Fibroblast of lung (primary cell): Measurements from ENCODE around the gene GPER1. TPM values are rescaled to one million over a fixed set of nuclear protein-coding genes. Genes with fewer than 3 reads are reported as not detected.
A peak's percentile ranks its signal among the peaks of the same experiment; 100 is the strongest.

ENCODE experiments used
- DNase-seq, 2 donors: peaks; one replicate each; pipeline versions ENCODE4 v3.0.0 to v3.0.0-alpha.2; 2010; ENCODE audit warnings: low read depth in 2 of 2
- H2AFZ ChIP-seq: 2 replicates; pipeline ENCODE4 v1.5.1; 2012; ENCODE audit warnings: low read length, control low read depth, inconsistent platforms
- H3K27ac ChIP-seq: 2 replicates; pipeline ENCODE4 v1.5.1; 2011; ENCODE audit warnings: low read length, control low read depth; ENCODE audit not compliant: insufficient read depth
- H3K27me3 ChIP-seq: 2 replicates; pipeline ENCODE4 v1.5.1; 2011; ENCODE audit warnings: mild to moderate bottlenecking, low read length; ENCODE audit not compliant: control insufficient read depth, insufficient read depth
- H3K36me3 ChIP-seq: 2 replicates; pipeline ENCODE4 v1.5.1; 2011; ENCODE audit warnings: low read length; ENCODE audit not compliant: control insufficient read depth, insufficient read depth
- H3K4me1 ChIP-seq: 2 replicates; pipeline ENCODE4 v1.5.1; 2011; ENCODE audit warnings: low read length; ENCODE audit not compliant: control insufficient read depth, insufficient read depth; ENCODE audit errors: extremely low read depth
- H3K4me2 ChIP-seq: 2 replicates; pipeline ENCODE4 v1.5.1; 2011; ENCODE audit warnings: low read length, control low read depth; ENCODE audit not compliant: insufficient read depth; ENCODE audit errors: extremely low read depth
- H3K4me3 ChIP-seq, 4 experiments: fragments of 200-600 bp in 1 of 4; sonication (generic) in 1 of 4; replicated peaks in 1 of 4; 2 replicates each; pipeline ENCODE4 v1.5.1; 2011 to 2016; ENCODE audit warnings: low read length in 4 of 4, low read depth in 3 of 4, mild to moderate bottlenecking in 3 of 4, control low read depth in 2 of 4, inconsistent platforms in 1 of 4, mixed read lengths in 1 of 4; ENCODE audit not compliant: insufficient read depth in 1 of 4; ENCODE audit errors: control extremely low read depth in 1 of 4
- H3K79me2 ChIP-seq: 2 replicates; pipeline ENCODE4 v1.5.1; 2012; ENCODE audit warnings: mild to moderate bottlenecking, low read length, inconsistent platforms; ENCODE audit not compliant: control insufficient read depth, insufficient read depth
- H3K9ac ChIP-seq: 2 replicates; pipeline ENCODE4 v1.5.1; 2011; ENCODE audit warnings: mild to moderate bottlenecking, low read length, control low read depth; ENCODE audit not compliant: insufficient read depth
- H3K9me3 ChIP-seq: 2 replicates; pipeline ENCODE4 v1.5.1; 2012; ENCODE audit warnings: low read depth, low read length; ENCODE audit not compliant: control insufficient read depth, insufficient read depth
- H4K20me1 ChIP-seq: 2 replicates; pipeline ENCODE4 v1.5.1; 2011; ENCODE audit warnings: low read length; ENCODE audit not compliant: control insufficient read depth, insufficient read depth; ENCODE audit errors: extremely low read depth
- EZH2 ChIP-seq: IDR thresholded peaks from 2 replicates; pipeline ENCODE4 v1.5.1; 2012; ENCODE audit warnings: low read length, control low read depth, mild to moderate bottlenecking; ENCODE audit errors: missing control alignments
- polyA plus RNA-seq, 2 donors: library from polyadenylated mRNA; depleted of rRNA in 1 of 2; stranded (reverse) in 1 of 2; unstranded in 1 of 2; fragments of >200 nt; gene quantifications; 2 replicates each; pipeline ENCODE4 v1.2.1, GENCODE V29; 2011 to 2012; ENCODE audit warnings: missing spikeins in 1 of 2
- total RNA-seq: library from RNA; depleted of rRNA; stranded (reverse); fragments of >200 nt; gene quantifications from 2 replicates; pipeline ENCODE4 v1.2.1, GENCODE V29; 2014
- TF ChIP-seq, protein P1 (sequence below), 2 donors: IDR thresholded peaks in 1 of 2; conservative IDR thresholded peaks in 1 of 2; 1 replicate in 1 of 2; 2 replicates in 1 of 2; pipeline ENCODE4 v1.5.1; 2011 to 2012; ENCODE audit warnings: low read length in 2 of 2, control low read depth in 1 of 2, inconsistent platforms in 1 of 2, low read depth in 1 of 2, mild to moderate bottlenecking in 1 of 2

The GPER1 gene
- total and polyA plus RNA-seq, 2 donors (not counting 1 experiment from before 2014, with no cell fraction given), result 2.0 to 2.3 TPM

DNA sequence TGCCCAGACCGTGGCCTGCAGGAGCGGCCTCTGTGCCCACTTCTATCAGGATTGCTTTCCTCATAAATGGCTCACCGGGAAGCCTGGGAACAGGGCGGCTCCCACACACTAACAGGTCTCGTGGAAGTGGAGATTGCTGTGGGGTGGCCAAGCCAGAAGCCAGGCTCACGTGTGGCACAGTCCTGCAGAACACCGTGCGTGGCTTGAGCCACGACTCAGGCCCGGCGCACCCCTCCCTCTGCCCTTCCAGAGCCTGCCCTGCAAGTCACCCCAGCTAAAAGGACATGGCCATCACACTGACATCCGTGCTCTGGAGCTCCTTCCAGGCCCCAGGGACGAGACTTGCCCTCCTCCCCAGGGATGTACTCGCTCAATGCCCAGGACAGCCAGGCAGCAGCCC, 7.0 kb downstream of the GPER1 start:
- Histone ChIP-seq H2AFZ (no peak overlapping the region), H3K9ac (no peak overlapping the region), H3K36me3 (peaks cover 2% of the 10 kb centered on the region), H3K9me3 (no peaks in the 10 kb centered on the region), H3K79me2 (no peaks in the 10 kb centered on the region), H3K27ac (no peak overlapping the region), H3K4me1 (no peaks in the 10 kb centered on the region), H3K4me3 (no peak overlapping the region), H3K4me2 (no peak overlapping the region), H4K20me1 (no peaks in the 10 kb centered on the region), H3K27me3 (no peaks in the 10 kb centered on the region)
- TF ChIP-seq, protein P1, sequence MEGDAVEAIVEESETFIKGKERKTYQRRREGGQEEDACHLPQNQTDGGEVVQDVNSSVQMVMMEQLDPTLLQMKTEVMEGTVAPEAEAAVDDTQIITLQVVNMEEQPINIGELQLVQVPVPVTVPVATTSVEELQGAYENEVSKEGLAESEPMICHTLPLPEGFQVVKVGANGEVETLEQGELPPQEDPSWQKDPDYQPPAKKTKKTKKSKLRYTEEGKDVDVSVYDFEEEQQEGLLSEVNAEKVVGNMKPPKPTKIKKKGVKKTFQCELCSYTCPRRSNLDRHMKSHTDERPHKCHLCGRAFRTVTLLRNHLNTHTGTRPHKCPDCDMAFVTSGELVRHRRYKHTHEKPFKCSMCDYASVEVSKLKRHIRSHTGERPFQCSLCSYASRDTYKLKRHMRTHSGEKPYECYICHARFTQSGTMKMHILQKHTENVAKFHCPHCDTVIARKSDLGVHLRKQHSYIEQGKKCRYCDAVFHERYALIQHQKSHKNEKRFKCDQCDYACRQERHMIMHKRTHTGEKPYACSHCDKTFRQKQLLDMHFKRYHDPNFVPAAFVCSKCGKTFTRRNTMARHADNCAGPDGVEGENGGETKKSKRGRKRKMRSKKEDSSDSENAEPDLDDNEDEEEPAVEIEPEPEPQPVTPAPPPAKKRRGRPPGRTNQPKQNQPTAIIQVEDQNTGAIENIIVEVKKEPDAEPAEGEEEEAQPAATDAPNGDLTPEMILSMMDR (conservative IDR thresholded peaks at IDR 0.05 in 1 of 2, IDR thresholded peaks at IDR 0.05 in 1 of 2; ENCODE audit: low read depth in 1 of 2, low read length in 2 of 2), result no peak
- no peak for TF ChIP-seq EZH2
- no peak for DNase-seq

DNA sequence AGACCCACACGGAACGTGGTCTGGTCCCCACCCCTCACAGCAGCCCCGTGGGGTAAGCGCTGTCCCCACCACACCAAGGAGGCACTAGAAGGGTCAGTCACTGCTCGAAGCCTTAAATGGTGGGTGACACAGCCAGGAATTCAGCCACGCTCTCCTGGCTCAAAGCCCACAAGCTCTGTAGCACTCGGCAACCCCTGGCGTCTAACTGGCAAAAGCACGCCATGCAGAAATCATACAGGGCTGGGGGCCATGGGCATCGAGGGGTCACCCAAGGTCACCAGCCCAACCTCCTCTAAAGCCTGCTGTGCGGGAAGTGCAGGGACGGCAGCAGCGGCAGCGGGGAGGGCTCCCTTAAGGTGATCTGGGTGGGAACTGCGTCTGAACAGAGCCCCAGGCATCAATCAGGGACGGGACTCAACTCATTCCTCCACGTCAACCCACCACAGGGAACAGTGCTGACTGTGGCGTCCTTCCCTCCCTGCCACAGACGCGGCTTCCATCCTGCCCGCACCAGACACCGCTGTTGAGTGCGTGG, 7.8 kb downstream of the GPER1 start:
- Histone ChIP-seq H3K4me1 (no peaks in the 10 kb centered on the region), H4K20me1 (no peaks in the 10 kb centered on the region), H3K36me3 (peaks cover 2% of the 10 kb centered on the region), H3K9me3 (no peaks in the 10 kb centered on the region), H3K4me2 (no peak overlapping the region), H3K9ac (no peak overlapping the region), H3K4me3 (no peak overlapping the region), H2AFZ (no peak overlapping the region), H3K27me3 (no peaks in the 10 kb centered on the region), H3K79me2 (no peaks in the 10 kb centered on the region), H3K27ac (no peak overlapping the region)
- DNase-seq, result no peak
- TF ChIP-seq EZH2, result no peak
- TF ChIP-seq, protein P1 (conservative IDR thresholded peaks at IDR 0.05 in 1 of 2, IDR thresholded peaks at IDR 0.05 in 1 of 2; ENCODE audit: low read depth in 1 of 2, low read length in 2 of 2), result no peak

DNA sequence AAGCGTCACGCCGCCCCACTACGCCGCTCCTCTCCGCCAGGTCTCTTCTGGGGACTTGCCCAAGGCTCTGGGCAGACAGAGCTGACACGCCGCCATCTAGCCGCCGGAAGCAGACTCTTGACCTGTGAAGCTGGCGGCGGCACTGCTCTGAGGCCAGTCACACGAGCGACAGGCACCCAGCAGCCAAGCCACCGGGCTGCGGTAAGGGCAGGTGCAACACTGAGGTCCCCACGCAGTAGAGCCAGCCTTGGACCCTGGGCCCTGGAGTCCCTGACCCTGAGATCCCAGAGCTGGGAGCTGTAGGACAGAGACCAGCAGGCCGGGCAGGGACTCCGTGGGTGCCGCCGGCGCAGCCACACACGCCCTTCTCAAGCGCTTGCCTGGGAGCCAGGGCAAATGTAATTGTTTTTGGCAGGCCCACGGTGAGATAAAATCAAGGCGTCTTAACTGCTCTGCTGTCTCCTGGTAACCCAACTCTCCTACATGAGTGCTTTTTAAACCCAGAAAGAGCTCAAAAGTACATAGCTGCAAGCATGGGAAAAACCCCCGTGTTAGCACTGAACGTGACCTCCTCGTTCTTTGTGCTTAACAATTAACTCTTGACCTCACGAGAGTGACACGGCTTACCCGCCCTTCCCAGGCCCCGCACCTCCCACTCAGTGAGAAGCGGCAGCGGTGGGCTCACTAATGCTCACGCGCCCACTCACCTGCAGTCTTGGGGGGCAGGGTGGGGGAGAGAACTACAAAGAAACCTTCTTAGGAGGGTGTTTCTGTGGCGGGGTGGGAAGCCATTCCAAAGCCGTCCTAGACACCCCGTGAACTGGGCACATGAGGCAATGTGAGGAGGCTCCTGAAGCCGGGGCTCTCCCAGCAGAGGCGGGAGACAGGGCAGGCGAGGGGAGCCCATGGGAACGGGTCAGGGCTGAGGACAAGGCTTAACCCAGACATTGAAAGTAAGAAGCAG, 8.5 kb downstream of the GPER1 start:
- Histone ChIP-seq H3K27ac (no peak overlapping the region), H4K20me1 (no peaks in the 10 kb centered on the region), H3K4me2 (no peak overlapping the region)

More for the DNA sequence above, 8.5 kb downstream of the GPER1 start:
- Histone ChIP-seq H3K36me3 (peaks cover 2% of the 10 kb centered on the region), H3K9me3 (no peaks in the 10 kb centered on the region), H3K9ac (no peak overlapping the region), H3K4me1 (no peaks in the 10 kb centered on the region), H2AFZ (no peak overlapping the region), H3K4me3 (no peak overlapping the region), H3K27me3 (no peaks in the 10 kb centered on the region), H3K79me2 (no peaks in the 10 kb centered on the region)
- TF ChIP-seq EZH2, result no peak
- TF ChIP-seq, protein P1 (conservative IDR thresholded peaks at IDR 0.05 in 1 of 2, IDR thresholded peaks at IDR 0.05 in 1 of 2; ENCODE audit: low read depth in 1 of 2, low read length in 2 of 2), result no peak
- DNase-seq, result peak in 1 of 2 donors; percentile 29
